ENCODE measurements around the gene COL4A4. TPM values are rescaled to one million over a fixed set of nuclear protein-coding genes. Genes with fewer than 3 reads are reported as not detected.

Gene COL4A4
- total RNA-seq (ENCODE audit: unreplicated experiment): 0.05 TPM
- long read RNA-seq: 0 reads

DNA sequence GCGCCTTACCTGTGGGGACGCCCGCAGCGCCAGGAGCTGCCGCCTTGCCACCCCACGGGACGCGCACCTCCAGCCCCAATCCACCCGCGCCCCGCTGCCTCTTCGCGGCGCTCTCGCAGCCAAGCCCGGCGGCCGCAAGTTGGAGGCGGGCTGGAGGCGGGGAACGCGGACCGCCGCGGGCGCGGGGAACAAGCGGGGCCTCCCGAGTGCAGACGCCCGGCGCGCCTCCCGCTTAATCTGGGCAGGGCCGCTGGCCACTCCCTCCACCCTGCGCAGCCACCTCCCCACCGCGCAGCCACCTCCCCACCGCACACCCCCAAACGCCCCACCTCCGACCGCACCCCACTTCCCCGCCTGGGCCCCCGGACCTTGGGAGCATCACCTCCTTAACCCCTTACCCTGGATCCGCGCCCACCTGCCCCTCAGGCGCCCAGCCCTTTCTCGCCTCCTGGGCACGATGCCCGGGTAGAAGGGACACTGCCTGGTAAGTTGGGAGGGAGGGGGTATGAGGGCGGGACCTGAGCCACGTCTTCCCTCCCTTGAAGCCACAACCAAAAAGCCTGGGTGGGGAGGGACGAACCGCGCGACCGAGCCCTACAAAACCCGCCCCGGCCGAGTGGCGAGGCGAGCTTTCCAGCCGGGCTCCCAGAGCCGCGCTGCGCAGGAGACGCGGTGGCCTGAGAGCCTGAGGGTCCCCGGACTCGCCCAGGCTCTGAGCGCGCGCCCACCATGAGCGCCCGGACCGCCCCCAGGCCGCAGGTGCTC lies at the start of gene COL4A4, which contains the start of gene COL4A3:
Gene COL4A4, minus strand, starts transcription at position 208 of the 765 bp plus-strand sequence. CDS start 16,722 bp downstream, outside the sequence.
Gene COL4A3, plus strand, starts transcription at position 627 of the 765 bp plus-strand sequence. Its CDS starts 103 bp downstream, at position 730.
- Mint-ChIP-seq H3K4me1 (ENCODE audit: low read depth, unreplicated experiment) (no peaks in the 10 kb centered on the region), H3K27ac (ENCODE audit: unreplicated experiment) (no peak within 1 kb of the TSS), H3K9me3 (ENCODE audit: unreplicated experiment) (no peaks in the 10 kb centered on the region), H3K4me3 (ENCODE audit: unreplicated experiment) (peak within 1 kb of the TSS; percentile 86), H3K27me3 (ENCODE audit: unreplicated experiment) (peaks cover 12% of the 10 kb centered on the region), H3K36me3 (ENCODE audit: unreplicated experiment) (no peaks in the 10 kb centered on the region)
- DNase-seq: peak; percentile 58
- TF ChIP-seq CTCF (IDR thresholded peaks at IDR 0.05; ENCODE audit: partially characterized antibody, unreplicated experiment): no peak

DNA sequence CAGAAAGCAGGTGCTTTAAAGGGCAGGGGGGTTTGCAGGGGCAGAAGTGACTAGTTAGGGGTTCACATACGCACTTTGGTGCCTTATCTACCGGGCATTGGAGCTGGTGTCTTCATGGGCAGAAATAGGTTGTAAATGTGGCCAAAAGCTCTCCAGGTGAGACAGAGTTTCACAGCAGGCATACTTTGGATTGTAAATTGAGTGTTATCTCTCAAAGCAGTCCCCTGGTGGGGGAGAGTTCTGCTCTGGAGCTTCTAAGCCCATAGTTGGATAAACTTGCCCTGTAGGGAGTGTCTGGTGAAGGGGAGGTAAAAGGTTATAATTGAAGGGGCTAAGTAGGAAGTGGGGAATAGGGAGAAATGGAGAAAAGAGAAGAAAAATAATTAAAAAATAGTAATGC lies 43.6 kb upstream of the COL4A4 start:
- Mint-ChIP-seq H3K4me1 (ENCODE audit: low read depth, unreplicated experiment) (no peaks in the 10 kb centered on the region), H3K27ac (ENCODE audit: unreplicated experiment) (no peak overlapping the region), H3K9me3 (ENCODE audit: unreplicated experiment) (peaks cover 6% of the 10 kb centered on the region), H3K36me3 (ENCODE audit: unreplicated experiment) (no peaks in the 10 kb centered on the region), H3K4me3 (ENCODE audit: unreplicated experiment) (no peak overlapping the region), H3K27me3 (ENCODE audit: unreplicated experiment) (peaks cover 1% of the 10 kb centered on the region)
- DNase-seq: no peak
- no peak for TF ChIP-seq CTCF (IDR thresholded peaks at IDR 0.05; ENCODE audit: partially characterized antibody, unreplicated experiment)

DNA sequence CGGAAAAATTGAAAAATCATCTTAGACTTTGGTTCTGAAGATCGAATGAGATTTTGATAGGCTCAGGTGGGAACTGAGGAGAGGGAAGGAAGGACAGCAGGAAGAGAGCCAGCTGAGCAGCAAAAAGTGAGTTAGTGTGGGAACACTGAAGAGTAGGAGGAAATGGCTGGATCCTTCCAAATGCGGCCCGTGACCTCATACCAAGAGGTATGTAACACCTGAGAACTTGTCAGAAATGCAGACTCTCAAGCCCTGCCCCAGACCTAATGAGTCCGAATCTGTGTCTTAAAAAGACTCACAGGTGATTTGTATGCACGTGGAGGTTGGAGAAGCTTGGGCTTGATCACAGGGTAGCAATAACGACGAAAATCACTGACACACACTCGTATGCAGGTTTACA lies 42.4 kb upstream of the COL4A4 start:
- H3K9me3 Mint-ChIP-seq (ENCODE audit: unreplicated experiment): peaks cover 6% of the 10 kb centered on the region
- peaks cover 1% of the 10 kb centered on the region for H3K27me3 Mint-ChIP-seq (ENCODE audit: unreplicated experiment)
- H3K4me1 Mint-ChIP-seq (ENCODE audit: low read depth, unreplicated experiment): no peaks in the 10 kb centered on the region
- H3K27ac Mint-ChIP-seq (ENCODE audit: unreplicated experiment): no peak overlapping the region
- TF ChIP-seq CTCF (IDR thresholded peaks at IDR 0.05; ENCODE audit: partially characterized antibody, unreplicated experiment): no peak
- no peaks in the 10 kb centered on the region for H3K36me3 Mint-ChIP-seq (ENCODE audit: unreplicated experiment)
- H3K4me3 Mint-ChIP-seq (ENCODE audit: unreplicated experiment): no peak overlapping the region
- DNase-seq: no peak

DNA sequence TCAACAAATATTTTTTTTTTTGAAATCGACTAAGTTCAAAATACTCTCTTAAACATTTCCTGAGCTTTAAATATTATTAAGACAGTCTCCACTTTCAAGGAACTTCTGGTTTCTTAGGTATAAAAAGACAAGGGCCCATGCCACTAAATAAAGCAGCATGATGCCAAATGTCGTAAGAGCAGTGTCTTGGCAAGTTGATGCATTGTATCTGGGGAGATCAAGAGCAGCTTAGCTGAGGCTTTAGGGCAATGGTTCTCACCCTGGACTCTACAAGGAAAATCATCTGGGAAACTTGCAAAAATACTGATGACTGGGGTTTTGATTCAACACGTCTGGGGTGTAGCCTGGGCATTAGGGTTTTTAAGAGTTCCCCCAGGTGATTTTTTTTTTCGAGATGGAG lies 41.7 kb upstream of the COL4A4 start:
- Mint-ChIP-seq H3K4me1 (ENCODE audit: low read depth, unreplicated experiment) (no peaks in the 10 kb centered on the region), H3K27ac (ENCODE audit: unreplicated experiment) (no peak overlapping the region), H3K27me3 (ENCODE audit: unreplicated experiment) (peaks cover 1% of the 10 kb centered on the region), H3K4me3 (ENCODE audit: unreplicated experiment) (no peak overlapping the region), H3K9me3 (ENCODE audit: unreplicated experiment) (peaks cover 6% of the 10 kb centered on the region), H3K36me3 (ENCODE audit: unreplicated experiment) (no peaks in the 10 kb centered on the region)
- DNase-seq: no peak
- TF ChIP-seq CTCF (IDR thresholded peaks at IDR 0.05; ENCODE audit: partially characterized antibody, unreplicated experiment): no peak

DNA sequence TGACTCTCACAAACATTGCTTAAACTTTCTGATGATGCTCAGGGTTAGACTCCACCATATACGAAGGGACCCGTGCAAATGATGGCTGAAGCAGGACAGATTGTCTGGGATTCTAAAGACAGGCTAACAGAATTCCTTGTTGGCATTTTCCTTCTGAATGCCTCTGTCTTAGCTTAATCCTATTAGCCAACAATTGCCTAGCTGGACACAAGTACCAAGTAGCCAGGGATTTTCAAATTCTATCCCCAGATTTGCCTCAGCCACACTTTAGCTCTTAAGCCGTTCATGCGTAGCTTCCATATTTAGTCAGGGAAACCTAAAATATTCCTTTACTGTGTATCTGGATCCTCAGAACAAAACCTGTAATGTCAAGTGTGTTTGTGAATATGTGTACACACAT lies 40.4 kb upstream of the COL4A4 start:
- Mint-ChIP-seq H3K9me3 (ENCODE audit: unreplicated experiment) (peaks cover 6% of the 10 kb centered on the region), H3K4me1 (ENCODE audit: low read depth, unreplicated experiment) (no peaks in the 10 kb centered on the region), H3K27me3 (ENCODE audit: unreplicated experiment) (no peaks in the 10 kb centered on the region), H3K27ac (ENCODE audit: unreplicated experiment) (no peak overlapping the region), H3K36me3 (ENCODE audit: unreplicated experiment) (no peaks in the 10 kb centered on the region), H3K4me3 (ENCODE audit: unreplicated experiment) (no peak overlapping the region)
- no peak for TF ChIP-seq CTCF (IDR thresholded peaks at IDR 0.05; ENCODE audit: partially characterized antibody, unreplicated experiment)
- DNase-seq: no peak

Data from glutamatergic neuron (in vitro differentiated cells).